Nephron progenitor cell (in vitro differentiated cells): ENCODE results near the gene TNFRSF18.

Experiments used
- DNase-seq: peaks from one replicate; pipeline ENCODE4 v3.0.0; 2021
- H3K27ac Mint-ChIP-seq: 2 replicates; pipeline ENCODE4 v1.8.0; 2021; ENCODE audit warnings: mild to moderate bottlenecking, moderate library complexity, mixed read lengths
- H3K27me3 Mint-ChIP-seq: 2 replicates; pipeline ENCODE4 v1.8.0; 2021; ENCODE audit warnings: mild to moderate bottlenecking, low read depth, mixed read lengths; ENCODE audit not compliant: poor library complexity
- H3K36me3 Mint-ChIP-seq: 2 replicates; pipeline ENCODE4 v1.8.0; 2021; ENCODE audit warnings: low read depth, mixed read lengths
- H3K4me1 Mint-ChIP-seq: 2 replicates; pipeline ENCODE4 v1.8.0; 2021; ENCODE audit warnings: mixed read lengths
- H3K4me3 Mint-ChIP-seq: 2 replicates; pipeline ENCODE4 v1.8.0; 2021; ENCODE audit warnings: mild to moderate bottlenecking, moderate library complexity, mixed read lengths
- H3K9me3 Mint-ChIP-seq: 2 replicates; pipeline ENCODE4 v1.8.0; 2021; ENCODE audit warnings: mild to moderate bottlenecking, moderate library complexity, mixed read lengths
- TF ChIP-seq, protein P1 (sequence below): fragments of 200-600 bp; sonication (generic); IDR thresholded peaks from 2 replicates; pipeline ENCODE4 v1.5.0; 2021; ENCODE audit warnings: antibody characterized with exemption

TNFRSF18 gene

DNA sequence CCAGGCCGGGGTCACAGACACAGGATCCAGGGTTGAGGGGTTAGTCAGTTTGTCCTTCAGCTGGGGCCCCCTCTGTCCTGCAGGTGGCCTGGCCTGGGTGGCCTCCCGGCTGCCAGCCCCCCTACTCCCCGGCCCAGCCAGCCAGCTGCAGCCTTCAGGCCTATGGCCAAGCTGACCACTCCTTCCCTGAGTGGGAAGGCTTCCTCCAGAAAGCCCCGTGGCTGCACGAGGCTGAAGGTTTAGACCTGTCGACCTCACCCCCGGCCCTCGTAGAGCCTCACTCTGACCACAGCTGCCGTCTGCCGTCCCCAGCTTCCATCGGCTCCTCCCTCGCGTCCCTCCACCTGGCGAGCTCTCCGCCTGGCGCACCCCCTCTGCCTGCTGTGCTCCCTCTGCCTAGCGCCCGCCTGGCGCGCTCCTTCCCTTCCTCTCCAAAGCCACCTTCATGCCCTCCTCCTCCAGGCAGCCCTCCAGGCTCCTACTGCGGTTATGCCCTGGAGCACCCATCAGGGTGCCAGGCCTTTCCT, 23.1 kb downstream of the TNFRSF18 start:
- no peak overlapping the region for H3K27ac Mint-ChIP-seq
- peak; percentile 10 for DNase-seq
- peaks cover 8% of the 10 kb centered on the region for H3K27me3 Mint-ChIP-seq

DNA sequence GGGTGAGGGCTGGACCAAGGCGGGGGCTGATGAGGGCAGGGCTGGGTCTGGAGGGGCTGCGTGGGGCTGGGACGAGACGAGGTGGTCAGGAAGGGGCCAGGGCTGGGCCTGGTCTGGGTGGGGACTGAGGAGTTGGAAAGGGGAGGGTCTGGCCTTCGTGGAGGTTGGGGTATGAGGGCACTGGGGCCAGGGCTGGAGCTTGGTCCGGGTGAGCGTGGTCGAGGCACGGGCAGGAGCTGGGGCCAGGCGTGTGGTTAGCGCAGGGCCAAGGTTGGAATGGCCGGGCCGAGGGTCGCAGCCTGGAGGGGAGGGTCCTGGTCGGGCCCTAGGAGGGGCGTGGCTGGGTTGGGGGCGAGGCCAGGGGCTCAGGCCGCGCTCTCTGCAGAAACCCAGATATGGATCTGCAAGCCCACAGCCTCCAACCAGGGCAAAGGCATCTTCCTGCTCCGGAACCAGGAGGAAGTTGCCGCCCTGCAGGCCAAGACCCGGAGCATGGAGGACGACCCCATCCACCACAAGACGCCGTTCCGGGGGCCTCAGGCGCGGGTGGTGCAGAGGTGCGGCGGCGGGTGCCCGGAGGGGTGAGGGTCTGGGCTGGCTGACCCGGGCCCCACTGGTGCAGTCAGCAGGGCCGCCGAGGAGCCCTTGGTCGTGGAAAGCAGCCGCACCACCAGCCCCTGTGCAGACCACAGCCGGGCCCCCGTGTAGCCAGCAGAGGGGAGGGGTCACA, 23.7 kb downstream of the TNFRSF18 start:
- peak; percentile 16 for DNase-seq
- no peak overlapping the region for H3K27ac Mint-ChIP-seq
- H3K4me1 Mint-ChIP-seq: peaks cover 27% of the 10 kb centered on the region
- H3K27me3 Mint-ChIP-seq: peaks cover 4% of the 10 kb centered on the region
- no peaks in the 10 kb centered on the region for H3K36me3 Mint-ChIP-seq
- H3K4me3 Mint-ChIP-seq: no peak overlapping the region
- TF ChIP-seq, protein P1, sequence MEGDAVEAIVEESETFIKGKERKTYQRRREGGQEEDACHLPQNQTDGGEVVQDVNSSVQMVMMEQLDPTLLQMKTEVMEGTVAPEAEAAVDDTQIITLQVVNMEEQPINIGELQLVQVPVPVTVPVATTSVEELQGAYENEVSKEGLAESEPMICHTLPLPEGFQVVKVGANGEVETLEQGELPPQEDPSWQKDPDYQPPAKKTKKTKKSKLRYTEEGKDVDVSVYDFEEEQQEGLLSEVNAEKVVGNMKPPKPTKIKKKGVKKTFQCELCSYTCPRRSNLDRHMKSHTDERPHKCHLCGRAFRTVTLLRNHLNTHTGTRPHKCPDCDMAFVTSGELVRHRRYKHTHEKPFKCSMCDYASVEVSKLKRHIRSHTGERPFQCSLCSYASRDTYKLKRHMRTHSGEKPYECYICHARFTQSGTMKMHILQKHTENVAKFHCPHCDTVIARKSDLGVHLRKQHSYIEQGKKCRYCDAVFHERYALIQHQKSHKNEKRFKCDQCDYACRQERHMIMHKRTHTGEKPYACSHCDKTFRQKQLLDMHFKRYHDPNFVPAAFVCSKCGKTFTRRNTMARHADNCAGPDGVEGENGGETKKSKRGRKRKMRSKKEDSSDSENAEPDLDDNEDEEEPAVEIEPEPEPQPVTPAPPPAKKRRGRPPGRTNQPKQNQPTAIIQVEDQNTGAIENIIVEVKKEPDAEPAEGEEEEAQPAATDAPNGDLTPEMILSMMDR: no peak
- H3K9me3 Mint-ChIP-seq: no peaks in the 10 kb centered on the region

More for the DNA sequence above, 23.1 kb downstream of the TNFRSF18 start:
- Mint-ChIP-seq H3K9me3 (peaks cover 5% of the 10 kb centered on the region), H3K4me1 (peaks cover 27% of the 10 kb centered on the region), H3K36me3 (no peaks in the 10 kb centered on the region), H3K4me3 (no peak overlapping the region)
- TF ChIP-seq, protein P1: no peak

DNA sequence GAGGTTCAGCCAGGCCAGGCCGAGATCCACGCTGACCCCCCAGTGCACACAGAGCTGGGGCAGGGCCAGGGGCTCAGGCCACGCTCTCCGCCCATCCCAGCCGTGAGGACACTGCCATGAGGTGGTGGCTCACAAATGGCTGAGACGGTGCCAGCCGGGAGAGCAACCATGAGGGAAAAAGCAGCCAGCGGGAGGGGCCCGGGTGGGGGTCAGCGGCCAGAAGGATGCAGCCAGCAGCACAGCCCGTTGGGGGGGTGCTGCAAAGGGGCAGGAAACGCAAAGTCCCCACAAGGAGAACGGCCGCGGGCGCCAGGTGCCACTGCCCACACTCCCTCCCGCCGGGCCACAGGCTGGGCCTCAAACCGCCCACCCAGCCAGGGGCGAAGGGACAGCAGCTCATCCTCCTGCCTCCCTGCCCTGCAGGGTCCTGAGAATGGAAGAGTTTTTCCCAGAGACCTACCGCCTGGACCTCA, 24.4 kb downstream of the TNFRSF18 start:
- H3K9me3 Mint-ChIP-seq: no peaks in the 10 kb centered on the region
- peaks cover 11% of the 10 kb centered on the region for H3K27me3 Mint-ChIP-seq
- TF ChIP-seq, protein P1: no peak
- no peak overlapping the region for H3K27ac Mint-ChIP-seq
- DNase-seq: peak; percentile 11
- H3K4me3 Mint-ChIP-seq: no peak overlapping the region
- no peaks in the 10 kb centered on the region for H3K36me3 Mint-ChIP-seq
- H3K4me1 Mint-ChIP-seq: peaks cover 30% of the 10 kb centered on the region

DNA sequence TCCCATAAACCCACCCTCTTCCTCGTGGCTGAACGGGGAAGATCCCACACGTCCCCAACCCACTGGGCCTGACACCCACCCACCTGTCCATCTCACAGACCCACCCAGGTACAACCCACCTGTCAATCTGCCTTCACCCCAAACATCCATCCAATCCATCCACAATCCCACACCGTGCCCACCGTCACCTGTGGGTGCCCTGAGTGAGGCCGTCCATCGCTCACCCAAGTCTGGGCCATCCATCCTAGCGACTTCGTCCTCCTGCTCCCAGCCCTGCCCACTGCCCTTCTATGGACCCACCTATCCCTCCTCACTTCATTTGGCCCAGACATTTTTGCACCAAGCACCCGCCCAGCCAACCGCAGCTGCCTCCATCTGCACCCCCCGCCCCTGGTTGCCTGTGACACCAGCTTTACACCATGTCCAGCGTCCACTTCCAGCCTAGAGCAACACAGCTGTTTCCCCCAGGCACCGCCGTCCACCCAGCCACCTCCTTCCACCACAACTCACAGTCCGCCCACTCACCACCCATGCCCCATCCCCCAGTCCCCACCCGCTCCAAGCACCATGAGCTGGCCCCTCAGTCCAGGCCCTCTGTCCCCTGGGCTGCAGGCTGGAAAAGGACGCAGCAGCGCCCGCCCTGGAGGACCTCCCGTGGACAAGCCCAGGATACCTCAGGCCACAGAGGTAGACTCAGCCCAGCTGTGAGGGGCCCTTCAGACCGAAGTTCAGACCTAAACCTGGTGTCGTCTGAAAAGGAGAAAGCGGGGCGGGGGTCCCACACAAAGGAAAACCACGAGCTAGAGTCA, 25.1 kb downstream of the TNFRSF18 start:
- TF ChIP-seq, protein P1: no peak
- Mint-ChIP-seq H3K9me3 (no peaks in the 10 kb centered on the region), H3K27me3 (peaks cover 17% of the 10 kb centered on the region), H3K36me3 (no peaks in the 10 kb centered on the region), H3K27ac (no peak overlapping the region), H3K4me1 (peaks cover 35% of the 10 kb centered on the region), H3K4me3 (no peak overlapping the region)
- DNase-seq: peak; percentile 9

DNA sequence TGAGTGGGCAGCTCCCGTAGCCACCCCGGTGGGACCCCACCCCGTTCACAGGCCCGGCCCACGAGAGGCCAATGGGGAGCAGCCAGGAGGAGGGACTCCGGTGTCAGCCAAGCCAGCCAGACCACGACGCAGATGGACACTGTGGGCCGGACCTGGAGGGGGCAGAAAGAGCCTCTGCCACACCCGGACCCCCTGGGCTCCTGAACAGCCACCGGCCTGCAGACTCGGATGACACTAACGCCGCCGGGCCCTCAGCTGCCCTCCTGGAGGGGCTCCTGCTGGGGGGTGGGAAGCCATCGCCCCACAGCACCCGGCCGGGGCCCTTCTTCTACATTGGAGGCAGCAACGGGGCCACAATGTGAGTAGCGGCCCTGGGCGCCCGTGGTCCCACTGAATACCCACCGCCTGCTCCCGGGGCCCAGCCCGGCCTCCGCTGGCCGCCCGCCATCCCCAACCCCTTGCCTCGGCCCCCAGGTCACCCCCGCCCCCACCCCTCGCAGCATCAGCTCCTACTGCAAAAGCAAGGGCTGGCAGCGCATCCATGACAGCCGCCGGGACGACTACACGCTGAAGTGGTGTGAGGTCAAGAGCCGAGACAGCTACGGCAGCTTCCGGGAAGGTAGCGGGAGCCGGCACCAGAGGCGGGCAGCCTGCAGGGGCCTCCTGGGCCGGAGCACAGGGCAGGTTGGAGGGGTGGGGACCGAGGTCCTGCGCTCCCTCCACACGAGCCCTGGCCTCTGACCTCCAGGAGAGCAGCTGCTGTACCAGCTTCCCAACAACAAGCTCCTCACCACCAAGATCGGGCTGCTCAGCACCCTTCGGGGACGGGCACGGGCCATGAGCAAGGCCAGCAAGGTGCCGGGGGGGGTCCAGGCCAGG, 26.2 kb downstream of the TNFRSF18 start:
- peak; percentile 10 for DNase-seq
- Mint-ChIP-seq H3K27me3 (peaks cover 28% of the 10 kb centered on the region), H3K36me3 (no peaks in the 10 kb centered on the region)

More for the DNA sequence above, 26.2 kb downstream of the TNFRSF18 start:
- H3K27ac Mint-ChIP-seq: no peak overlapping the region
- no peak overlapping the region for H3K4me3 Mint-ChIP-seq
- TF ChIP-seq, protein P1: no peak
- H3K4me1 Mint-ChIP-seq: peaks cover 29% of the 10 kb centered on the region
- no peaks in the 10 kb centered on the region for H3K9me3 Mint-ChIP-seq
